HL-60 (cell line): ENCODE results near the gene ZNF547.

Source experiments
- CTCF ChIP-seq: IDR thresholded peaks from one replicate; pipeline ENCODE4 v1.5.1; 2011; ENCODE audit warnings: low read length, control low read depth, inconsistent platforms; ENCODE audit not compliant: insufficient read depth
- GABPA ChIP-seq: IDR thresholded peaks from 2 replicates; pipeline ENCODE4 v1.6.1; 2012; ENCODE audit warnings: low read depth
- POLR2AphosphoS5 ChIP-seq: IDR thresholded peaks from 2 replicates; pipeline ENCODE4 v1.6.1; 2012; ENCODE audit warnings: low read depth
- SPI1 ChIP-seq: IDR thresholded peaks from 2 replicates; pipeline ENCODE4 v1.6.1; 2012; ENCODE audit warnings: low read depth, mild to moderate bottlenecking, borderline replicate concordance
- TF ChIP-seq, protein P1 (sequence below): IDR thresholded peaks from 2 replicates; pipeline ENCODE4 v1.6.1; 2012; ENCODE audit warnings: low read depth; ENCODE audit not compliant: insufficient replicate concordance

DNA sequence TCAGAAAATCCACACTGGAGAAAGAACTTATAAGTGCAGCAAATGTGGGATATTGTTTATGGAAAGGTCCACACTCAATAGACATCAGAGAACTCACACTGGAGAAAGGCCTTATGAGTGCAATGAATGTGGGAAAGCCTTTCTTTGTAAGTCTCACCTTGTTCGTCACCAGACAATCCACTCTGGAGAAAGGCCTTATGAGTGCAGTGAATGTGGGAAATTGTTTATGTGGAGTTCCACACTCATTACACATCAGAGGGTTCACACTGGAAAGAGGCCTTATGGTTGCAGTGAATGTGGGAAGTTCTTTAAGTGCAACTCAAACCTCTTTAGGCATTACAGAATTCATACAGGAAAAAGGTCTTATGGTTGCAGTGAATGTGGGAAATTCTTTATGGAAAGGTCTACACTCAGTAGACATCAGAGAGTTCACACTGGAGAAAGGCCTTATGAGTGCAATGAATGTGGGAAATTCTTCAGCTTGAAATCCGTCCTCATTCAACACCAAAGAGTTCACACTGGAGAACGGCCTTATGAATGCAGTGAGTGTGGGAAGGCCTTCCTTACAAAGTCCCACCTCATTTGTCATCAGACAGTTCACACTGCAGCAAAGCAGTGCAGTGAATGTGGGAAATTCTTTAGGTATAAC, 14.3 kb downstream of the ZNF547 start:
- TF ChIP-seq CTCF = no peak
- TF ChIP-seq POLR2AphosphoS5 = no peak
- TF ChIP-seq GABPA = no peak
- TF ChIP-seq SPI1 = no peak
- TF ChIP-seq, protein P1, sequence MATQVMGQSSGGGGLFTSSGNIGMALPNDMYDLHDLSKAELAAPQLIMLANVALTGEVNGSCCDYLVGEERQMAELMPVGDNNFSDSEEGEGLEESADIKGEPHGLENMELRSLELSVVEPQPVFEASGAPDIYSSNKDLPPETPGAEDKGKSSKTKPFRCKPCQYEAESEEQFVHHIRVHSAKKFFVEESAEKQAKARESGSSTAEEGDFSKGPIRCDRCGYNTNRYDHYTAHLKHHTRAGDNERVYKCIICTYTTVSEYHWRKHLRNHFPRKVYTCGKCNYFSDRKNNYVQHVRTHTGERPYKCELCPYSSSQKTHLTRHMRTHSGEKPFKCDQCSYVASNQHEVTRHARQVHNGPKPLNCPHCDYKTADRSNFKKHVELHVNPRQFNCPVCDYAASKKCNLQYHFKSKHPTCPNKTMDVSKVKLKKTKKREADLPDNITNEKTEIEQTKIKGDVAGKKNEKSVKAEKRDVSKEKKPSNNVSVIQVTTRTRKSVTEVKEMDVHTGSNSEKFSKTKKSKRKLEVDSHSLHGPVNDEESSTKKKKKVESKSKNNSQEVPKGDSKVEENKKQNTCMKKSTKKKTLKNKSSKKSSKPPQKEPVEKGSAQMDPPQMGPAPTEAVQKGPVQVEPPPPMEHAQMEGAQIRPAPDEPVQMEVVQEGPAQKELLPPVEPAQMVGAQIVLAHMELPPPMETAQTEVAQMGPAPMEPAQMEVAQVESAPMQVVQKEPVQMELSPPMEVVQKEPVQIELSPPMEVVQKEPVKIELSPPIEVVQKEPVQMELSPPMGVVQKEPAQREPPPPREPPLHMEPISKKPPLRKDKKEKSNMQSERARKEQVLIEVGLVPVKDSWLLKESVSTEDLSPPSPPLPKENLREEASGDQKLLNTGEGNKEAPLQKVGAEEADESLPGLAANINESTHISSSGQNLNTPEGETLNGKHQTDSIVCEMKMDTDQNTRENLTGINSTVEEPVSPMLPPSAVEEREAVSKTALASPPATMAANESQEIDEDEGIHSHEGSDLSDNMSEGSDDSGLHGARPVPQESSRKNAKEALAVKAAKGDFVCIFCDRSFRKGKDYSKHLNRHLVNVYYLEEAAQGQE = no peak
